Fibroblast of villous mesenchyme (primary cell): ENCODE data around the gene LRRN4. TPM values are rescaled to one million over a fixed set of nuclear protein-coding genes. Genes with fewer than 3 reads are reported as not detected.

Experiments
- DNase-seq: peaks from one replicate; pipeline ENCODE4 v3.0.0-alpha.2; 2010; ENCODE audit warnings: low read depth
- H3K4me3 ChIP-seq: 2 replicates; pipeline ENCODE4 v1.5.1; 2011; ENCODE audit warnings: low read depth, mild to moderate bottlenecking, low read length
- total RNA-seq: library from RNA; depleted of rRNA; stranded (reverse); fragments of >200 nt; gene quantifications from 2 replicates; pipeline ENCODE4 v1.2.3, GENCODE V29; 2012
- TF ChIP-seq, protein P1 (sequence below): IDR thresholded peaks from 2 replicates; pipeline ENCODE4 v1.5.1; 2012; ENCODE audit warnings: low read depth, mild to moderate bottlenecking, low read length; ENCODE audit not compliant: insufficient read depth

Gene LRRN4
- total RNA-seq, 1 donor, result not detected

DNA sequence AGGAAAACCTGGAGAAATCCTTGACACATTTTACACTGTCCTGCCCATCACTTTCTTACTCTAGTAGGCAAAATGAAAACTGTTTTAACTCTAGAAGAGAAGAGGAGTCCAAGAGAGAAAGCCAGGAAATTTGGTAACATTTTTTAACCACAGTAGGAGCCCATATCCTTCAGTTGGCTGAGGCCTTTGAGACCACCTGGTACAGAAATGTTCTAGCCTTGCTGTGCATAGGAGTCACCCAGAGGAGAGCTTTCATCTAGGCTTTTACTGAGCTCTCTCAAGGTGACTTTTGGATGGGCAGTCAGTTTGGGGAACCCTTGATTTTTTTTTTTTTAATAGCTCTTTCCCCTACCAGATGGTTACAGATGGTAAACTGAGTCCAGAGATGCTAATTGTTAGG is 25.0 kb downstream of the LRRN4 start:
- TF ChIP-seq, protein P1, sequence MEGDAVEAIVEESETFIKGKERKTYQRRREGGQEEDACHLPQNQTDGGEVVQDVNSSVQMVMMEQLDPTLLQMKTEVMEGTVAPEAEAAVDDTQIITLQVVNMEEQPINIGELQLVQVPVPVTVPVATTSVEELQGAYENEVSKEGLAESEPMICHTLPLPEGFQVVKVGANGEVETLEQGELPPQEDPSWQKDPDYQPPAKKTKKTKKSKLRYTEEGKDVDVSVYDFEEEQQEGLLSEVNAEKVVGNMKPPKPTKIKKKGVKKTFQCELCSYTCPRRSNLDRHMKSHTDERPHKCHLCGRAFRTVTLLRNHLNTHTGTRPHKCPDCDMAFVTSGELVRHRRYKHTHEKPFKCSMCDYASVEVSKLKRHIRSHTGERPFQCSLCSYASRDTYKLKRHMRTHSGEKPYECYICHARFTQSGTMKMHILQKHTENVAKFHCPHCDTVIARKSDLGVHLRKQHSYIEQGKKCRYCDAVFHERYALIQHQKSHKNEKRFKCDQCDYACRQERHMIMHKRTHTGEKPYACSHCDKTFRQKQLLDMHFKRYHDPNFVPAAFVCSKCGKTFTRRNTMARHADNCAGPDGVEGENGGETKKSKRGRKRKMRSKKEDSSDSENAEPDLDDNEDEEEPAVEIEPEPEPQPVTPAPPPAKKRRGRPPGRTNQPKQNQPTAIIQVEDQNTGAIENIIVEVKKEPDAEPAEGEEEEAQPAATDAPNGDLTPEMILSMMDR, result no peak
- no peak for DNase-seq
- H3K4me3 ChIP-seq, result no peak overlapping the region

DNA sequence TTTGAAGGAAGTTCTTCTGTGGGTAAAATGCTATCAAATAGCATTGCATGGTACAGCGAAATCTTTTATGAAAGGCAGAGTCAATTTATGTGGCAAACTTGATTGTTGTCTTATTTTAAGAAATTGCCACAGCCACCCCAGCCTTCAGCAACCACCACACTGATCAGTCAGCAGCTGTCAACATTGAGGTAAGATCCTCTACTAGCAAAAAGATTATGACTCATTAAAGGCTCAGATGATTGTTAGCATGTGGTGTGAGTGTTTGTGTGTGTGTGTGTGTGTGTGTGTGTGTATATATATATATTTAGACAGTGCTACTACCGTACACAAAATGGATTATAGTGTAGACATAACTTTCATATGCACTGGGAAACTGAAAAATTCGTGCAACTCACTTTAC is 27.8 kb downstream of the LRRN4 start:
- H3K4me3 ChIP-seq, result no peak overlapping the region
- TF ChIP-seq, protein P1, result no peak
- no peak for DNase-seq

DNA sequence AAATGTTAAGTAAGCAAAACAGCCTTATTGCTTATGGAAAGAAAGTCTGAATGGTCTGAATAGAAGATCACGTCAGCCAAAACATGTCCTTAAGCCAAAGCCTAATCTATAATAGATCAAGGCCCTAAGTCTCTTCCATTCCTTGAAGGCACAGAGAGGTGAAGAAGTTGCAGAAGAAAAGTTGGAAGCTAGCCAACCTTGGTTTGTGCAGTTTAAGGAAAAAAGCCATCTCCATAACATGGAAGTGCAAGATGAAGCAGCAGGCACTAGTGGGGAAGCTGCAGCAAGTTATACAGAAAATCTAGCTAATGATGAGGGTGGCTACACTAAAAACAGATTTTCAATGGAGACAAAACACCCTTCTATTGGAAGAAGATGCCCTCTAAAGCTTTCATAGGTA is 29.1 kb downstream of the LRRN4 start:
- TF ChIP-seq, protein P1, result no peak
- H3K4me3 ChIP-seq, result no peak overlapping the region
- no peak for DNase-seq

DNA sequence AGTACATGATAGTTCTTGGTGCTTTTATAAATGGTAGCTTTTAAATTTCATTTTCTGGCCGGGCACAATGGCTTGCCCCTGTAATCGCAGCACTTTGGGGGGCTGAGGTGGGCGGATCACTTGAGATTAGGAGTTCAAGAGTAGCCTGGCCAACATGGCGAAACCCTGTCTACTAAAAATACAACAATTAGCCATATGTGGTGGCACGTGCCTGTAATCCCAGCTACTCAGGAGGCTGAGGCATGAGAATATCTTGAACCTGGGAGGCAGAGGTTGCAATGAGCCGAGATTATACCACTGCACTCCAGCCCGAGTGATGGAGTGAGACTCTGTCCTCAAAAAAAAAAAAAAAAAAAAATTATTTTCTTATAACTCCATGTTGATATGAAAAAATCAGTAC is 36.0 kb downstream of the LRRN4 start:
- TF ChIP-seq, protein P1, result no peak
- H3K4me3 ChIP-seq, result no peak overlapping the region
- no peak for DNase-seq

DNA sequence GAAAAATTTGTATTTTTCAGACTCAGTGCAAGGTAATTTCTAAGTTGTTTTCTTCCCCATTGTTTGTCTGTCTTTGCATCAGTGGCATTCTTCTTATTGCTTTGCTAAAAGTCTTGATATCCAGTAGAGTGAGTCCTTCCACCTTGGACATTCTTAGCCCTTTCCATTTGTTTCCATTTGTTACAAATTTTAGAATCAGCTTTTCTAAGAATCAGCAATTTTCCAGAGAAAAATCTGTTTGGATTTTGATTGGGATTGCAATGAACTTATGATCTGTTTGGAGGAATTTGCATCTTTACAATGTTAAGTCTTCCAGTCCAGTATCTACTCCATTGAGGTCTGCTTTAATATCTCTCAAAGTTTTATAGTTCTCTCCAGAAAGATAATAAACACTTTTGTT is 36.4 kb downstream of the LRRN4 start:
- H3K4me3 ChIP-seq, result no peak overlapping the region
- no peak for DNase-seq
- TF ChIP-seq, protein P1, result no peak

DNA sequence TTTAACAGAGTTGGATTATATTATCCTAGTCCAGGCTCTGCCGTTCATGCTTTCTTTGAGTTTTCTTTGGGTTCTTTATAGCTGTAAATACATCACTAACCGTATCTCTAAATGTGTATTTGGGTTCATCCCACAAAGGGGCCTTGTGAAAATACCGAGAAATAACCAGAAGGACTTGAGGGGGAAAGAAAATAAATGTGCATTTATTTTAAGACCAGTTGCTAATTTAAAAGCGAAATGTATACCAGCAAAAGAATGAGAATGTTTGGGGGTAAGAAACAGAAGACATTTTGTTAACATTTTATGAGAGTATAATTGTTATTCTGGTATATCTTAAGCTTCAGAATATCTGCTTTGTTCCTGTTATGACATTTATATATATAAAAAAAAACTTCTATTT is 38.9 kb downstream of the LRRN4 start:
- TF ChIP-seq, protein P1, result no peak
- no peak overlapping the region for H3K4me3 ChIP-seq
- no peak for DNase-seq

DNA sequence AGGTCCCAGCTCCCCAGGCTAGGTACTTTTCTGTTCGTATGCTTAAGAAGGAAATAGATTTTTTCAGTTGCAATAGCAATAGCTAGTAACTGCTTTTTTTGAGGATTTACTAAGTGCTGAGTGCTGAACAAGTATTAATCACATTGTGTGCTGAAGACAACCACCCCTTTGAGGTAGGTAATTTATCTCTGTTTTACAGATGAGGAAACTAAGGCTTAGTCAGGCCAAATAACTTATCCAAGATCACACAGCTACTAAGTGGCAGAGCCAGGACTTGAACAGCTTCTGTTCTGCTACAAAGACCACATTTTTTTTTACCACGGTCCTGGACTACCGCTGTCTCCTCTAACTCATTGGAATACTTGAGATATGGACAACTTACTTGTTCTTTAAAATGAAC is 39.8 kb downstream of the LRRN4 start:
- TF ChIP-seq, protein P1, result no peak
- no peak overlapping the region for H3K4me3 ChIP-seq
- DNase-seq, result no peak
